OCI-LY3 (cell line): ENCODE results near the gene RPS23.

Experiments used
- CTCF ChIP-seq: fragments of 200-600, 300-600 bp; sonication (generic); IDR thresholded peaks from 2 replicates; pipeline ENCODE4 v1.5.1; 2014; ENCODE audit warnings: antibody characterized with exemption, low read length, low read depth
- EZH2phosphoT487 ChIP-seq: fragments of 200-600 bp; shearing (Covaris generic); IDR thresholded peaks from 2 replicates; pipeline ENCODE4 v1.6.1; 2018; ENCODE audit warnings: antibody characterized with exemption, mixed run types, low read depth

DNA sequence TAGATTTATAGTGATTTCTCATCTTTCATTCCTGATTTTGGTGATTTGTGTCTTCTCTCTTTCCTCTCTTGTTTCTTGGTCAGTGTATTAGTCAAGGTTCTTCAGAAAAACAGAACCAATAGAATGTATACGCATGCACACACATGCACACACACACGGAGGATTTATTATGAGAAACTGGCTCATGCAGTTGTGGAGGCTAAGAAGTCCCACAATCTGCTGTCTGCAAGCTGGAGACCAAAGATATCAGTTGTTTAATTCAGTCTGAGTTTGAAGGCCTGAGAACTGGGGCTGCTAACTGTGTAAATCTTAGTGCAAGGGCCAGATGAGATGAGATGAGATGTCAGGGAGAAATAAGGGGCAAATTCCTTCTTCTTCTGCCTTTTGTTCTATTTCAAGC, 5.7 kb upstream of the RPS23 start:
- TF ChIP-seq CTCF (no peak), EZH2phosphoT487 (no peak)
